Measurements from ENCODE around the gene JOSD2. TPM values are rescaled to one million over a fixed set of nuclear protein-coding genes. Genes with fewer than 3 reads are reported as not detected.

Gene JOSD2
- total and polyA plus RNA-seq, 9 donors, result 15.0 to 42.5 (median 24.2) TPM; not detected in 1

- no peaks in the 10 kb centered on the region for H3K4me1 ChIP-seq (ENCODE audit: insufficient read depth)
- intact Hi-C loops (cut with DNase I), result no loop called here
- H3K4me3 ChIP-seq, result no peak overlapping the region
- no peaks in the 10 kb centered on the region for H3K9me3 ChIP-seq
- no peak for DNase-seq
- TF ChIP-seq POLR2A (IDR thresholded peaks at IDR 0.05), result no peak
- no peak for TF ChIP-seq EP300 (IDR thresholded peaks at IDR 0.05)
- TF ChIP-seq, protein P1, sequence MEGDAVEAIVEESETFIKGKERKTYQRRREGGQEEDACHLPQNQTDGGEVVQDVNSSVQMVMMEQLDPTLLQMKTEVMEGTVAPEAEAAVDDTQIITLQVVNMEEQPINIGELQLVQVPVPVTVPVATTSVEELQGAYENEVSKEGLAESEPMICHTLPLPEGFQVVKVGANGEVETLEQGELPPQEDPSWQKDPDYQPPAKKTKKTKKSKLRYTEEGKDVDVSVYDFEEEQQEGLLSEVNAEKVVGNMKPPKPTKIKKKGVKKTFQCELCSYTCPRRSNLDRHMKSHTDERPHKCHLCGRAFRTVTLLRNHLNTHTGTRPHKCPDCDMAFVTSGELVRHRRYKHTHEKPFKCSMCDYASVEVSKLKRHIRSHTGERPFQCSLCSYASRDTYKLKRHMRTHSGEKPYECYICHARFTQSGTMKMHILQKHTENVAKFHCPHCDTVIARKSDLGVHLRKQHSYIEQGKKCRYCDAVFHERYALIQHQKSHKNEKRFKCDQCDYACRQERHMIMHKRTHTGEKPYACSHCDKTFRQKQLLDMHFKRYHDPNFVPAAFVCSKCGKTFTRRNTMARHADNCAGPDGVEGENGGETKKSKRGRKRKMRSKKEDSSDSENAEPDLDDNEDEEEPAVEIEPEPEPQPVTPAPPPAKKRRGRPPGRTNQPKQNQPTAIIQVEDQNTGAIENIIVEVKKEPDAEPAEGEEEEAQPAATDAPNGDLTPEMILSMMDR (IDR thresholded peaks at IDR 0.05), result no peak
- H3K36me3 ChIP-seq, result no peaks in the 10 kb centered on the region
- no peaks in the 10 kb centered on the region for H3K27me3 ChIP-seq
- 54 to 73% (median 72%) methylated on average over 8 of the region's 8 CpGs for WGBS, 3 donors
- no peak overlapping the region for H3K27ac ChIP-seq
Observed at GRCh38 chr19:50550594-50550966, 39.6 kb upstream of the JOSD2 start.

DNA sequence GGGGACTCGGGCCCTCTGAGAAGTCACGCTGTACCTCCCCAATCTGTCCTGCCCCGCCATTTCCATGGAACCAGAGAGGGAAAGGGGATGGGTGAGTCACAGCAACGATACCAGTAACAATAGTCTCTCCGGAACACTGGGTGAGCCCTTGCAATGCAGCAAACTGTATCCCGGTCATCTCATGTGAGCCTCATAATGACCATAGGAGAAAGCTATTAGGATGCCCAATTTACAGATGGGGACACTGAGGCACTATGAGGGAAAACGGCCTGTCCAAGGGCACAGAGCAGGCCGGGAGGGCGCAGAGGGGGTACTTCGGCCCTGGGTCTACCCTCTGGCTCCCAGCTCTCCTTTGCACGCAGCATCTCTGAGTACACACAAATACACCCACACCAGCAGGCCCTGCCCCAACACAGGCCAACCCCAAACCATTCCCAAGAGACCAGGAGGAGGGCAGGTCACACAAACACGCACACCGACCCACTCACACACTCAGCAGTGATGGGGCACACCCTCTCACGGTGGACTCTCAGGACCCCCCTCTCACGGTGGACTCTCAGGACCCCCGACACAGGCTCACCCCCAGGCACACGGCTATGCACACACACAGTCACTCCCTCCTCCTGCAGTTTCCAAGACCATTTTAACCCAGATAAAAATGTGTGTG, 39.1 kb upstream of the JOSD2 start:
- H3K4me1 ChIP-seq (ENCODE audit: insufficient read depth), result no peaks in the 10 kb centered on the region
- 75 to 77% (median 77%) methylated on average over 16 to 17 of the region's 17 CpGs for whole genome bisulfite sequencing, 3 donors
- no peak overlapping the region for H3K4me3 ChIP-seq
- no peaks in the 10 kb centered on the region for H3K9me3 ChIP-seq
- H3K36me3 ChIP-seq, result no peaks in the 10 kb centered on the region
- intact Hi-C loops (cut with DNase I), result loop anchor here in 1 of 4 donors (10.0 kb wide), 1 partner anchor 235 kb away; no protein-coding TSS in a partner anchor
- TF ChIP-seq EP300 (IDR thresholded peaks at IDR 0.05), result no peak
- TF ChIP-seq, protein P1 (IDR thresholded peaks at IDR 0.05), result no peak
- DNase-seq, result no peak
- H3K27ac ChIP-seq, result no peak overlapping the region
- H3K27me3 ChIP-seq, result no peaks in the 10 kb centered on the region

DNA sequence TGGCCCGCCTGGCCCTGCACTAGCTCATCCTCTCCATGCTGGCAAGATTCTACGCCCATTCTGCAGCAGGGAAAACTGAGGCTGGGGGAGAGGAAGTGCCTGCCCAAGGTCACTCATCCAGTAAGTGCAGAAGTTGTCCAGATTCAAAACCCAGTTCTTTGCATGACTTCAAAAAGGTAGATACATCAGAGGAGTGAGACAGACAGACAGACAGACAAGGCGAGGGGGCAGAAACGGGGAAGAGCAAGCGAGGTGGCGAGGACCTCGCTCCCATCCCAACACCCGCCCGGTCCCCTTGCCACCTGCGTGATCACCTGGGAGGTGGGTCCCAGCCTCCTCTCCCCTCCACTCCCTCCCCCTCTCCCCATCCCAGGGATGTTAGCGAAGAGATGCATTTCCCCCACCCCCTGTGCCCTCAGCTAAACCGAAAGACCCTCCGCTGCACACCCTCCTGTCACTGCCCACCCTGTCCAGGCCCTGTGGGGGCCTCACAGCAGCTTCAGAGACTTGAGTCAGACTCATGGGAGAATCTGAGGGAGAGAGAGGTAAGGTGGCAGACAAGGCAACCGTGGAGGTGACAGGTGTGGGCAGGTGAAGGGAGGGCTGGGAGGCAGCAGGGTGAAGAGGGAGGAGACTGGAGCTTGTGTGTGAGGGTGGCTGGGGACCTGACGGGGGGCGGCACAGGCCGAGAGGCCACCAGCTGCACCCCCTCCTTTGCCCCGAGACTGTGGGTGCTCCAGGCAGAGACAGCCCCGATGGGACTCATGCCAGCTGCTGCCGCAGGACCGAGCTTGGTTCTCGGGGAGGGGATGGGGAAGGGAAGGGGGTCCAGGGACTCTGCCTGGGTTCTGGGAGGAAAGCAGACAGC, 38.3 kb upstream of the JOSD2 start:
- intact Hi-C loops (cut with DNase I), result loop anchor here in 1 of 4 donors (10.0 kb wide), 1 partner anchor 236 kb away; no protein-coding TSS in a partner anchor
- Histone ChIP-seq H3K9me3 (no peaks in the 10 kb centered on the region), H3K27me3 (no peaks in the 10 kb centered on the region), H3K27ac (no peak overlapping the region), H3K4me3 (no peak overlapping the region), H3K4me1 (ENCODE audit: insufficient read depth) (no peaks in the 10 kb centered on the region), H3K36me3 (no peaks in the 10 kb centered on the region)
- TF ChIP-seq POLR2A (IDR thresholded peaks at IDR 0.05), result no peak
- TF ChIP-seq, protein P1 (IDR thresholded peaks at IDR 0.05), result no peak
- TF ChIP-seq EP300 (IDR thresholded peaks at IDR 0.05), result no peak
- 85 to 90% (median 85%) methylated on average over 21 to 22 of the region's 22 CpGs for WGBS, 3 donors
- no peak for DNase-seq

GRCh38 chr19:50548191-50549058, 37.4 kb upstream of the JOSD2 start:
- H3K36me3 ChIP-seq, result no peaks in the 10 kb centered on the region
- no peak overlapping the region for H3K27ac ChIP-seq
- no peaks in the 10 kb centered on the region for H3K27me3 ChIP-seq
- no peaks in the 10 kb centered on the region for H3K4me1 ChIP-seq (ENCODE audit: insufficient read depth)
- H3K9me3 ChIP-seq, result no peaks in the 10 kb centered on the region
- H3K4me3 ChIP-seq, result no peak overlapping the region
- DNase-seq, result no peak
- 82 to 85% (median 82%) methylated on average over 37 to 45 of the region's 45 CpGs for WGBS, 3 donors
- TF ChIP-seq POLR2A (IDR thresholded peaks at IDR 0.05) (no peak), EP300 (IDR thresholded peaks at IDR 0.05) (no peak)
- TF ChIP-seq, protein P1 (IDR thresholded peaks at IDR 0.05), result no peak
- intact Hi-C loops (cut with DNase I), result loop anchor here in 1 of 4 donors (10.0 kb wide), 1 partner anchor 236 kb away; no protein-coding TSS in a partner anchor
